ENCODE measurements around the gene E2F6.

Gene E2F6

GRCh38 chr2:11398750-11399437 is 67.1 kb downstream of the E2F6 start:
- no peak for TF ChIP-seq Cebpa-rat (IDR thresholded peaks at IDR 0.05)
- H3K9me3 ChIP-seq (replicated peaks in 1 of 11): peaks cover 0 to 6% (median 0%) of the 10 kb centered on the region in 11 experiments; a peak in 1 of 22 replicates
- H3K9ac ChIP-seq: no peak overlapping the region
- 0 out of 20 replicates have a peak, but pooled peaks cover 0 to 3% (median 0%) of the 10 kb centered on the region in 10 experiments for H3K4me1 ChIP-seq
- no peak overlapping the region for H3K27ac ChIP-seq
- H3K4me3 ChIP-seq: no peak overlapping the region
- H4K20me1 ChIP-seq: no peaks in the 10 kb centered on the region
- no peak overlapping the region for H3K4me2 ChIP-seq
- H3K27me3 ChIP-seq: no peaks in the 10 kb centered on the region
- H3K36me3 ChIP-seq: no peaks in the 10 kb centered on the region

GRCh38 chr2:11397513-11397912 is 68.4 kb downstream of the E2F6 start:
- no peaks in the 10 kb centered on the region for H3K27me3 ChIP-seq
- TF ChIP-seq Cebpa-rat (IDR thresholded peaks at IDR 0.05): no peak
- no peaks in the 10 kb centered on the region for H3K4me1 ChIP-seq
- no peak overlapping the region for H3K27ac ChIP-seq
- H3K36me3 ChIP-seq: no peaks in the 10 kb centered on the region
- peaks cover 0 to 4% (median 0%) of the 10 kb centered on the region in 11 experiments; a peak in 1 of 22 replicates for H3K9me3 ChIP-seq (replicated peaks in 1 of 11)
- H3K4me2 ChIP-seq: no peak overlapping the region
- no peak overlapping the region for H3K9ac ChIP-seq
- H3K4me3 ChIP-seq: no peak overlapping the region
- no peaks in the 10 kb centered on the region for H4K20me1 ChIP-seq

- Histone ChIP-seq H3K4me3 (no peak overlapping the region), H3K9me3 (replicated peaks in 1 of 11) (no peaks in the 10 kb centered on the region), H3K27me3 (no peaks in the 10 kb centered on the region), H3K9ac (no peak overlapping the region), H3K27ac (no peak overlapping the region), H4K20me1 (no peaks in the 10 kb centered on the region), H3K36me3 (no peaks in the 10 kb centered on the region), H3K4me2 (no peak overlapping the region), H3K4me1 (peaks cover 0 to under 1% (median 0%) of the 10 kb centered on the region in 10 experiments; a peak in 1 of 20 replicates)
- TF ChIP-seq Cebpa-rat (IDR thresholded peaks at IDR 0.05): no peak
These were observed 69.2 kb downstream of the E2F6 start for GRCh38 chr2:11396467-11397445.

GRCh38 chr2:11396021-11396420 is 69.9 kb downstream of the E2F6 start:
- no peak for TF ChIP-seq Cebpa-rat (IDR thresholded peaks at IDR 0.05)
- Histone ChIP-seq H3K36me3 (no peaks in the 10 kb centered on the region), H3K4me1 (peaks cover 0 to 6% (median 0%) of the 10 kb centered on the region in 10 experiments; a peak in 2 of 20 replicates)

GRCh38 chr2:11395389-11395788 is 70.6 kb downstream of the E2F6 start:
- no peaks in the 10 kb centered on the region for H3K36me3 ChIP-seq
- peaks cover 0 to 6% (median 0%) of the 10 kb centered on the region in 10 experiments; a peak in 2 of 20 replicates for H3K4me1 ChIP-seq
- H3K27ac ChIP-seq: no peak overlapping the region
- H3K27me3 ChIP-seq: no peaks in the 10 kb centered on the region
- H3K9ac ChIP-seq: no peak overlapping the region
- H3K9me3 ChIP-seq (replicated peaks in 1 of 11): no peaks in the 10 kb centered on the region
- H3K4me3 ChIP-seq: no peak overlapping the region
- no peak overlapping the region for H3K4me2 ChIP-seq
- no peak for TF ChIP-seq Cebpa-rat (IDR thresholded peaks at IDR 0.05)
- H4K20me1 ChIP-seq: no peaks in the 10 kb centered on the region

More at GRCh38 chr2:11396021-11396420, 69.9 kb downstream of the E2F6 start:
- H3K27me3 ChIP-seq: no peaks in the 10 kb centered on the region
- no peak overlapping the region for H3K4me3 ChIP-seq
- no peak overlapping the region for H3K4me2 ChIP-seq
- no peak overlapping the region for H3K9ac ChIP-seq
- no peak overlapping the region for H3K27ac ChIP-seq
- no peaks in the 10 kb centered on the region for H3K9me3 ChIP-seq (replicated peaks in 1 of 11)
- no peaks in the 10 kb centered on the region for H4K20me1 ChIP-seq

All from BLaER1 treated with 17β-estradiol and CSF1 and Interleukin-3, amounts not matched to agents 10 nM and 100 nM (cell line).